Stimulated activated CD4-positive, alpha-beta T cell treated with anti-CD3 and anti-CD28 coated beads, Interleukin-2, amount 100 ng/mL, for 48 hours (primary cell): Measurements from ENCODE around the gene SLC39A7.

ENCODE experiments used
- DNase-seq, 2 donors: peaks; one replicate each; pipeline ENCODE4 v3.0.0-alpha.2; 2020

Gene SLC39A7

GRCh38 chr6:33170176-33171015 lies 30.3 kb upstream of the SLC39A7 start:
- no peak for DNase-seq

- DNase-seq: no peak
These were observed 29.4 kb upstream of the SLC39A7 start for GRCh38 chr6:33171016-33171879.

- DNase-seq: no peak
These were observed 28.6 kb upstream of the SLC39A7 start for GRCh38 chr6:33171880-33172687.

GRCh38 chr6:33172688-33173534 lies 27.8 kb upstream of the SLC39A7 start:
- DNase-seq: no peak

- DNase-seq: no peak
These were observed 27.0 kb upstream of the SLC39A7 start for GRCh38 chr6:33173535-33174180.

GRCh38 chr6:33174784-33175183 lies 25.9 kb upstream of the SLC39A7 start:
- DNase-seq: no peak

GRCh38 chr6:33175436-33176069 lies 25.1 kb upstream of the SLC39A7 start:
- DNase-seq: no peak

- DNase-seq: no peak
These were observed 23.8 kb upstream of the SLC39A7 start for GRCh38 chr6:33176906-33177305.

- DNase-seq: no peak
These were observed 22.9 kb upstream of the SLC39A7 start for GRCh38 chr6:33177552-33178446.

GRCh38 chr6:33178755-33179475 lies 21.8 kb upstream of the SLC39A7 start:
- DNase-seq: no peak

GRCh38 chr6:33181141-33181540 lies 19.5 kb upstream of the SLC39A7 start:
- no peak for DNase-seq

- DNase-seq: no peak
These were observed 17.5 kb upstream of the SLC39A7 start for GRCh38 chr6:33183071-33183683.

- DNase-seq: no peak
These were observed 15.5 kb upstream of the SLC39A7 start for GRCh38 chr6:33185190-33185589.

GRCh38 chr6:33185654-33186187 lies 14.9 kb upstream of the SLC39A7 start:
- DNase-seq: no peak

GRCh38 chr6:33187809-33188208 lies 12.9 kb upstream of the SLC39A7 start:
- DNase-seq: no peak

GRCh38 chr6:33189164-33189563 lies 11.5 kb upstream of the SLC39A7 start:
- DNase-seq: no peak

GRCh38 chr6:33189625-33190448 lies 10.8 kb upstream of the SLC39A7 start:
- no peak for DNase-seq
